HCT116 (cell line): ENCODE measurements around the gene MYL5. TPM values are rescaled to one million over a fixed set of nuclear protein-coding genes. Genes with fewer than 3 reads are reported as not detected.

Experiments used
- ATAC-seq: fragments of 200-7000 bp; cut with Tn5 transposase; 2 replicates; pipeline ENCODE4 v1.9.1; 2020; ENCODE audit warnings: mild to moderate bottlenecking, moderate library complexity
- BruUV-seq: library from RNA; stranded (reverse); fragments of 400-500 nt; replicated peaks from 2 replicates; lab custom pipeline; 2021; lab: Mats Ljungman, UMichigan
- CTCF ChIA-PET: fragments of 300-600 bp; sonication (Branson Sonifier 250); formaldehyde crosslinking; loops from one replicate; lab custom pipeline; 2021; ENCODE audit warnings: antibody characterized with exemption; lab: Charles Lee
- POLR2A ChIA-PET: fragments of 300-600, 350-600 bp; sonication (Branson Sonifier 250); formaldehyde crosslinking; loops from one replicate; lab custom pipeline; 2021; ENCODE audit warnings: antibody characterized with exemption; lab: Charles Lee
- RAD21 ChIA-PET, 2 experiments: fragments of 300-600 bp; sonication (Branson Sonifier 250); formaldehyde crosslinking; loops; one replicate each; lab custom pipeline; 2023; ENCODE audit warnings: low total read pairs in 2 of 2; ENCODE audit not compliant: uncharacterized antibody in 2 of 2, unreplicated experiment in 2 of 2, low non-redundant PET in 1 of 2; lab: Charles Lee
- DNase-seq: peaks from one replicate; pipeline ENCODE4 v3.0.0-alpha.2; 2010; ENCODE audit warnings: low read depth, low spot score
- H2AFZ ChIP-seq: fragments of 200-600 bp; shearing (Covaris generic), sonication (generic); 2 replicates; pipeline ENCODE4 v1.6.1; 2017; ENCODE audit warnings: low read depth, mixed run types, mixed read lengths, antibody characterized with exemption, low read length; ENCODE audit not compliant: poor library complexity, severe bottlenecking
- H3K27ac ChIP-seq: 2 replicates; pipeline ENCODE4 v1.5.1; 2012; ENCODE audit warnings: low read depth, low read length
- H3K27me3 ChIP-seq: fragments of 200-600 bp; sonication (generic); 2 replicates; pipeline ENCODE4 v1.6.1; 2016; ENCODE audit warnings: mixed run types, low read length, mixed read lengths; ENCODE audit not compliant: insufficient read depth
- H3K36me3 ChIP-seq, 2 experiments: fragments of 200-500 bp in 1 of 2; fragments of 200-600 bp in 1 of 2; sonication (Bioruptor generic) in 1 of 2; sonication (generic) in 1 of 2; 2 replicates each; pipeline versions ENCODE4 v1.5.1 to v1.6.1; 2014 to 2016; ENCODE audit warnings: low read length in 2 of 2, inconsistent platforms in 1 of 2, mixed read lengths in 1 of 2, mixed run types in 1 of 2; ENCODE audit not compliant: insufficient read depth in 2 of 2, control insufficient read depth in 1 of 2
- H3K4me1 ChIP-seq, 2 experiments: fragments of 200-600 bp in 1 of 2; sonication (generic) in 1 of 2; 2 replicates each; pipeline versions ENCODE4 v1.5.1 to v1.6.1; 2012 to 2017; ENCODE audit warnings: low read length in 2 of 2, inconsistent platforms in 1 of 2, mild to moderate bottlenecking in 1 of 2, mixed read lengths in 1 of 2, mixed run types in 1 of 2, moderate library complexity in 1 of 2; ENCODE audit not compliant: insufficient read depth in 2 of 2, control insufficient read depth in 1 of 2
- H3K4me2 ChIP-seq: fragments of 200-600 bp; sonication (generic); 2 replicates; pipeline ENCODE4 v1.6.1; 2017; ENCODE audit warnings: mixed run types, low read length, mixed read lengths
- H3K4me3 ChIP-seq, 2 experiments: fragments of 200-600 bp in 1 of 2; sonication (generic) in 1 of 2; replicated peaks in 1 of 2; 2 replicates each; pipeline ENCODE4 v1.5.1; 2011 to 2016; ENCODE audit warnings: low read length in 2 of 2, control low read depth in 1 of 2, low read depth in 1 of 2, mild to moderate bottlenecking in 1 of 2, mixed read lengths in 1 of 2, mixed run types in 1 of 2
- H3K79me2 ChIP-seq: fragments of 200-600 bp; sonication (generic); 2 replicates; pipeline ENCODE4 v1.6.1; 2017; ENCODE audit warnings: mild to moderate bottlenecking, mixed run types, low read length, moderate library complexity, mixed read lengths; ENCODE audit not compliant: insufficient read depth
- H3K9ac ChIP-seq: fragments of 200-600 bp; sonication (generic); 2 replicates; pipeline ENCODE4 v1.6.1; 2016; ENCODE audit warnings: low read length, mixed read lengths
- H3K9me2 ChIP-seq: fragments of 200-600 bp; sonication (generic), shearing (Covaris generic); 2 replicates; pipeline ENCODE4 v1.6.1; 2017; ENCODE audit warnings: mixed run types, mild to moderate bottlenecking, moderate library complexity; ENCODE audit not compliant: insufficient read depth
- H3K9me3 ChIP-seq, 2 experiments: fragments of 200-500 bp in 1 of 2; fragments of 200-600 bp in 1 of 2; sonication (Bioruptor generic) in 1 of 2; sonication (generic) in 1 of 2; 2 replicates each; pipeline ENCODE4 v1.6.1; 2014 to 2017; ENCODE audit warnings: low read length in 2 of 2, mixed read lengths in 2 of 2, inconsistent platforms in 1 of 2, low read depth in 1 of 2, mild to moderate bottlenecking in 1 of 2, mixed run types in 1 of 2, moderate library complexity in 1 of 2; ENCODE audit not compliant: control insufficient read depth in 1 of 2, insufficient read depth in 1 of 2
- H4K20me1 ChIP-seq: fragments of 200-600 bp; sonication (generic), shearing (Covaris generic); 2 replicates; pipeline ENCODE4 v1.6.1; 2017; ENCODE audit warnings: mixed run types, mild to moderate bottlenecking, moderate library complexity; ENCODE audit not compliant: insufficient read depth
- CEBPB ChIP-seq: IDR thresholded peaks from 2 replicates; pipeline ENCODE4 v1.6.1; 2012; ENCODE audit warnings: low read depth
- CTCF ChIP-seq, 3 experiments: fragments of 200-600 bp in 1 of 3; sonication (generic) in 1 of 3; IDR thresholded peaks in 2 of 3; conservative IDR thresholded peaks in 1 of 3; 2 replicates each; pipeline ENCODE4 v1.5.1; 2012 to 2017; ENCODE audit warnings: low read depth in 2 of 3, low read length in 2 of 3, antibody characterized with exemption in 1 of 3, borderline replicate concordance in 1 of 3, control low read depth in 1 of 3, mild to moderate bottlenecking in 1 of 3, mixed read lengths in 1 of 3, mixed run types in 1 of 3, moderate library complexity in 1 of 3; ENCODE audit not compliant: insufficient read depth in 1 of 3
- EZH2phosphoT487 ChIP-seq: fragments of 200-600 bp; IDR thresholded peaks from 2 replicates; pipeline ENCODE4 v1.6.1; 2018; ENCODE audit warnings: antibody characterized with exemption, borderline replicate concordance
- FOSL1 ChIP-seq: IDR thresholded peaks from 2 replicates; pipeline ENCODE4 v1.6.1; 2012; ENCODE audit warnings: low read depth
- MAX ChIP-seq: IDR thresholded peaks from 2 replicates; pipeline ENCODE4 v1.6.1; 2012
- POLR2A ChIP-seq: IDR thresholded peaks from 2 replicates; pipeline ENCODE4 v1.7.0; 2011; ENCODE audit warnings: borderline replicate concordance; ENCODE audit not compliant: insufficient read depth, insufficient read length; ENCODE audit errors: extremely low read depth
- POLR2AphosphoS5 ChIP-seq: IDR thresholded peaks from 2 replicates; pipeline ENCODE4 v1.6.1; 2011; ENCODE audit warnings: mild to moderate bottlenecking, low read depth, low read length, moderate library complexity
- RAD21 ChIP-seq: IDR thresholded peaks from 2 replicates; pipeline ENCODE4 v1.6.1; 2012; ENCODE audit warnings: low read depth, mild to moderate bottlenecking
- REST ChIP-seq: IDR thresholded peaks from 2 replicates; pipeline ENCODE4 v1.6.1; 2012; ENCODE audit warnings: low read depth
- SIN3A ChIP-seq: IDR thresholded peaks from 2 replicates; pipeline ENCODE4 v1.6.1; 2012; ENCODE audit warnings: low read depth
- TCF7L2 ChIP-seq: IDR thresholded peaks from 2 replicates; pipeline ENCODE4 v1.7.0; 2011; ENCODE audit warnings: borderline replicate concordance, inconsistent platforms; ENCODE audit not compliant: insufficient read depth, insufficient read length; ENCODE audit errors: extremely low read depth
- ZBTB33 ChIP-seq: IDR thresholded peaks from 2 replicates; pipeline ENCODE4 v1.6.1; 2011; ENCODE audit warnings: mild to moderate bottlenecking, low read length, moderate library complexity; ENCODE audit not compliant: insufficient replicate concordance; ENCODE audit errors: extremely low read depth
- intact Hi-C: fragments of 100-400 bp; cut with micrococcal nuclease; formaldehyde crosslinking; loops from 2 replicates; pipeline ENCODE4 v1.10.0; 2022
- total RNA-seq: library from RNA; stranded (reverse); gene quantifications from one replicate; pipeline ENCODE4 v1.2.1, GENCODE V29; 2021; ENCODE audit not compliant: unreplicated experiment

Gene MYL5
- total RNA-seq, 1 experiment from 2014 or later = 14.0 TPM

GRCh38 chr4:712093-712492, 37.8 kb downstream of the MYL5 start:
- peaks cover 73% of the 10 kb centered on the region for H3K79me2 ChIP-seq
- no peak overlapping the region for H3K4me3 ChIP-seq
- ATAC-seq (no peak), DNase-seq (no peak)
- no peak overlapping the region for H2AFZ ChIP-seq
- CTCF ChIA-PET = no interaction called here
- H3K27me3 ChIP-seq = no peaks in the 10 kb centered on the region
- no peak overlapping the region for H3K4me2 ChIP-seq
- H3K9me2 ChIP-seq = no peaks in the 10 kb centered on the region
- no peaks in the 10 kb centered on the region for H3K9me3 ChIP-seq
- H3K4me1 ChIP-seq = peaks cover 0 to under 1% of the 10 kb centered on the region in 2 experiments; a peak in 2 of 4 replicates
- H3K27ac ChIP-seq = no peak overlapping the region
- TF ChIP-seq POLR2AphosphoS5 (no peak), REST (no peak), ZBTB33 (no peak), TCF7L2 (no peak), EZH2phosphoT487 (no peak), CEBPB (no peak), CTCF (IDR thresholded peaks at IDR 0.05 in 2 of 3, conservative IDR thresholded peaks at IDR 0.05 in 1 of 3; ENCODE audit: borderline replicate concordance in 1 of 3, insufficient read depth in 1 of 3, low read depth in 2 of 3, low read length in 2 of 3) (no peak), SIN3A (no peak), MAX (no peak), RAD21 (no peak), FOSL1 (no peak), POLR2A (no peak)
- TF ChIP-seq, all 23 proteins: peak for 0
- Histone ChIP-seq H3K36me3 (no peaks in the 10 kb centered on the region), H3K9ac (no peak overlapping the region), H4K20me1 (no peaks in the 10 kb centered on the region)
- ChIA-PET POLR2A (no interaction called here), RAD21 (no interaction called here)
- BruUV-seq = no TSS peak
- intact Hi-C loops = no loop called here
